Fibroblast of skin of left biceps (primary cell): ENCODE data around the gene PHC2.

ENCODE experiments used
- DNase-seq, 2 experiments: peaks; one replicate each; pipeline ENCODE4 v3.0.0-alpha.2; 2013; ENCODE audit warnings: low read depth in 2 of 2

The PHC2 gene

DNA sequence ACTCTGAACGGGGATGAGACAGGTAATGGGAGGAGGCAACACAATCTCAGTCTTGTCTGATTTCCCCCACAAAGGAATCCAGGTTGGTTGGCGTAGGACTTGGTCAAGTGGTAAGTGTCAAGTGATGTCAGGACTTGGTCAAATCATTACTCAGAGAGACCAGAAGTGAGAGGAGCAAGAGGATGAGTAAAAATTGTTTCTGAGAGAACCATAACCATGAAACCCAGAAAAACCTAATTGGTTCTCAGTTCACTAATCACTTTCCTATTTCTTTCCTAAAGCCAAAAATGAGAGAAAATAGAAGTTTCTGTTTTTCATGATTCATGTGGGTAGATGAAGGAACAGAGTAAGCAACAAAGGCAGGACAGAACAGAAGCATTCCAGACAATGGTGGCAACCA lies 5.0 kb downstream of the PHC2 start:
- DNase-seq, result no peak

DNA sequence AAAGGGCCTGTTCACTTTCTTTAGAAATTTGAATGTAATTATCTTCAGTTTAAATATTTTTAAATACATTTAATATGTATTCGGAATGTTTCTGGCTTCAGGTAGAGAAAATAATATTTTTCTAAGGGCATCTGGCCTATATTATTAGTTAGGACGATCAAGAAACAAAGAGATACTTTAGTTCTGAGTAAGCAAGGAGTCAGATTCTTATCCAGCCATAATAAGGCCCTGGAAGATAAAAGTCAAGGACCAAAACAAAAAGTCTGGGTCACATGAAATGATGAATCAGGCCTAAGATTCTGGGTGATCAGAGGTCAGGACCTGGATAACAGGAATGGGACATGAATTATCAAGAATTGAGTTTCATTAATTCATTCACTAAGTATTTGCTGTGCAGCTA lies 6.3 kb downstream of the PHC2 start:
- no peak for DNase-seq

DNA sequence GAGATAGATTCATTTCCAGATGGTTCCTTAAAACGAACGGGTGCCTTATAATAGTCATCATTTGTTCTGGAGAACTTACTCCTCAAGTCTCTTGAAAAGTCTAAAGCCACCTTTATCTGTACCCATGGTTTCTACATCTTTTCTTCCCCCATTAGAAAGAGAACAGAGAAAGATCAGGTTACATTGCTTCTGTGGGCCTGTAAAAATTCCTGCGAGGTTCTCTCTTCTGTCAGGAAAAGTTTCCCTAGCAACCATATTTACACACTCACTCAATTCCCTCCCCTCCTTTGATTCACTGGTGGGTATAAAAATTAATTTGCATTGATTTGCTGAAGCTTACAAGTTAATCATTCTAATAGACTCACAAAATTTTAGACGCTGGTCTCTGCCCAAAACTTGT lies 6.7 kb downstream of the PHC2 start:
- DNase-seq, result no peak

GRCh38 chr1:33420870-33421775 lies 9.8 kb downstream of the PHC2 start:
- no peak for DNase-seq

DNA sequence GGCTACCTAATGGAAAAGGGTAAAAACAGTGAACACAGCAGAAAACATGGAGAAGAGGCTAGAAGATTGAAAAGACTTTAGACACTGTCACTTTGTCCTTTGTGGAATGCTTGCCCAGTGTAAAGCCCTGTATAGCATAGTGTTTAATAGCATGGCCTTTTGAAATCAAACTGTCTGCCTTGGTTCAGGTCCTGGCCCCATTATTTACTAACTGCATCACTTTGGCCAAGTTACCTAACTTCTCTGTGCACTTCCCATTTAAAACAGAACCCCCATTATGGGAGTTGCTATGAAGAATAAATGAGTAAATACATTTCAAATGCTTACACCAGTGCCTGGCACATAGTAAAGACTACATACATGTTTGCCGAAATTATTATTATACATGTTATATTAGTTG lies 12.1 kb downstream of the PHC2 start:
- DNase-seq, result no peak

- DNase-seq, result no peak
These were observed 16.0 kb downstream of the PHC2 start for GRCh38 chr1:33414879-33415278.

GRCh38 chr1:33410091-33410701 lies 20.7 kb downstream of the PHC2 start:
- peak; percentile 81 to 83 for DNase-seq

DNA sequence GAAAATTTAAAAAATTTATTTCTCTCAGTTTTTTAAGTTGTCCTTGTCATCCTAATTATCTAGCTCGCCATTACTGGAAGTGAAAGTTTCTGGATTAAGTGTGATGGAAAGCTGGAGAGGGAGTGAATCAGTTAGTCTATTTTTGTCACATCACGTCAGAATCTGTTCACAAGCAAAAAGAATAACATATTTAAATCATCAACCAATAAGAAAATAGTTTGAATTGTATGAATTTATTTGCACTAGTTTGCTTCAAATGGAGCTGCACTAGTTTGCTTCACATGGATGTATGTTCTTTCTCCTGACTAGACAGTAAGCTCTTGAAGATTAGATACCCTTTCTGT lies 22.8 kb downstream of the PHC2 start:
- DNase-seq, result no peak

DNA sequence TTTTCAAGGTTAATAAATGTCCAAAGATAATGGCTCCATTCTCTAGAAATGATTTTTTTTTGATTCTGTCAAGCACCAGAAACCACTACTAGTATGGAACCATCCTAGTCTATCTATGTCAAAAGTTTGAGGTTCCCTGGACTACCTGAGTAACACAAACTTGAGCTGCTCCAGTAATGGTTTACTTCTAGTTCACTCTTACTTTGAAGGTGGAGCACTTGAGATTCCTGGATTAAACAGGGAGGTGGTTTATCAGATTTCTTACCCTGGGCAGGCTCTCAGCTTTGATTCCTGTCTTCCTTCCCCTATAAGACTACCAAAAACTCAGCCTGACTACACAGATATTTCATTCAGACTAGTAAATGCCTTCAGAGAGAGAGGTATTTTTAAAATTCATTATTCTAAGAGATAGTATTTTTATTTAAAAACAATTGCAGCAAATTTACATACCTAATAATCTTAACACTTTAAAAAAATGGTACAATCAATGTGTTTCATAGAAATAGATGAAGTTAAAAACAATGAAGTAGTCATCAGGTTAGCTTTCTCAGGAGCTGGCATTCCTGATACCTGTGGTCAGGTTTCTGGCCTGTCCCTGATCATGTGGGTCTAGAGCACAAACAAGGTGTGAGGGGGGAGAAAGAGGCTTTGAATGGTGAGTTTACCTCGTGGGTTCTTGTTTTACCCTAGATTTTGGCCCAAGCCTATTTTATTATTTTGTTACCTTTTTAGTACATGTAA lies 23.4 kb downstream of the PHC2 start:
- no peak for DNase-seq

GRCh38 chr1:33402206-33402605 lies 28.7 kb downstream of the PHC2 start:
- DNase-seq, result no peak

DNA sequence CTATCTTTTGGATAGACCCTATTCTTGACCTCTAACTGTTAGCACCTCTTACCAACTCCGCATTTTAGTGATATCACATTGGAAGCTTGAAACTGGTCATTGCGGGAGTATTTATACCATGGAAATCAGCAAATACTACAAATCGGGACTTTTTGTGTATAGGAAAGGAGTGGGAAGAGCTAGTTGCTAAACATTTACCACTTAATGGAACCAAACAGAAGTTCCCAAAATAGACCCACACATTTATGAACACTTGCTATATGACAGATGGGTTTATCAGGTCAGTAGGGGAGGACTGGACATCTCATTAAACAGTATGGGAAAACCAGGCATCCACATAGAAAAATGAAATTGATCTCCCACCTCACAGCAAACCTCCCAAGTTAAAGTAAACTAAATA lies 29.4 kb downstream of the PHC2 start:
- no peak for DNase-seq

- no peak for DNase-seq
These were observed 30.6 kb downstream of the PHC2 start for GRCh38 chr1:33400153-33400911.

DNA sequence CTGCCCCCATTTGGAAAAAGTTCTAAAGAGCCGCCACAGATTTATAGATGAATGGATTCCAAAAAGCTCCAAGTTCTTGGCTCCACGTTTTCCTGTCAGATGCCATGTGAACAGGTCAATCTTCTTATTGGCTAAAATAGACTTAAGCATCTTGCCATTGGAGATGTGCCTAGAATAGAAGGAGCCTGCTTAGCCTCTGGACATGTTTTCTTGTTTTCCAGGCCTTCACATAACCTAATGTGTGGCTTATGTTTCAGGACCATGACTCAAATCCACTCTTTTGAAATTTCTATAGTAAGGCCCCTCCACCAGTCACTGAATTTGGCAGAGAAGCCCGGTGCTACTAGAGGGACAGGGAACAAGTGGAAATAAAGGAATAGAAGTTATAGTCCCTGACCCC lies 31.5 kb downstream of the PHC2 start:
- DNase-seq, result no peak

DNA sequence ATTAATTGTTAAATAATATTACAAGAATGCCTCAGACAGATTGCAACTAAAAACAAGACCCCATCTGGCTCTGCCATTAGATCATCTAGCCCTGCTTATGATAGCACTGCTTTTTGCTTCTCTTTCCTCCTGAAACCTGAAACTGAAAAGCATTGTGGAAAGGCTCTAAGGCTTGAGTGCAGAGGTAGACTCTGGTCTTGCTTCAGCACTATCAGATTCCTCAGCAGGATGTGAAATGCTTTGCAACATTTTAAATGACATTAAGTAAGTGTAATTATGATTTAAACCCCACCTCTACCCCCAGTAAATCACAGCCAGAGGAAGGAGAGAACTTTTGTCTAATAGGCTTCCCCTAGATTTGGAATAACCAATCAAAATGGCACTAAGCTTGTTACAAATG lies 32.9 kb downstream of the PHC2 start:
- no peak for DNase-seq

DNA sequence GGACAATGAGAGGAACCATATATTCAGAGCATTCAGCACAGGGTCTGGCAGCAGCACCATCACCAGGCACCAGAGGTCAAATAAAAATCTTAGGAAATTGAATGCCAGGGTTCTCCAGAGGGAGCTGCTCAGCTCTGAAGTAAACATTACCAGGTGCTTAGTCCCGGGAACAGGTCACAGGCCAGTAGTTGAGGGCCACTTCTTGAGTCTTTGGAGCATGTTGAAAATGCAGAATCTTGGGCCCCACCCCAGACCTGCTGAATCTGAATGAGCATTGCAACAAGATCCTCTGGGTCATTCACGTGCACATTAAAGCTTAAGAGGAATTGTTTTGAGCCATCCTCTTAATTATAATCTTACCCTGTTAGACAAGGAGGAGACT lies 33.8 kb downstream of the PHC2 start:
- no peak for DNase-seq

GRCh38 chr1:33396188-33397124 lies 34.4 kb downstream of the PHC2 start:
- DNase-seq, result no peak

GRCh38 chr1:33394770-33395169 lies 36.1 kb downstream of the PHC2 start:
- DNase-seq, result peak; percentile 65 to 67

GRCh38 chr1:33393991-33394390 lies 36.9 kb downstream of the PHC2 start:
- DNase-seq, result no peak

DNA sequence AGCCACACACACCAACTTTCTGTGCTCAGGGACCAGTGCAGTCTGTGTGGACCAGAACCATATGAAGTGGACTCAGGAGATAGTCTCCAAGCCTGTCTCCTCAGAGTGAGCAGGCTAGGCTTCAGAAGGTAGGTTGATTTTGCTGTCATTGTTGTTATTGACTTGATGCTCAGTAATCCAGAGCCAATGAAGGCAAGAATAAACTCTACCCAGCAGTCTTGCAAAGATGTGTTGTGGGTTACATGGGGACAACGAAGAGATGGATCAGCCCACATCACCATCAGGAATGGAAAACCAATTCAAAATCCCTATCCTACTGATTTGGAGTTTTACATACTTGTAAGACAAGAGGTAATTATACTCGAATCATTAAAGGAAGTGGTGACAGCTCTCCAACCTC lies 37.4 kb downstream of the PHC2 start:
- no peak for DNase-seq

- DNase-seq, result peak in 1 of 2 experiments; percentile 42
These were observed 38.3 kb downstream of the PHC2 start for GRCh38 chr1:33392639-33393038.

GRCh38 chr1:33392206-33392605 lies 38.7 kb downstream of the PHC2 start:
- DNase-seq, result no peak
